GM06990 (cell line): ENCODE data around the gene AGBL4.

Experiments
- DNase-seq: peaks from one replicate; pipeline ENCODE4 v3.0.0-alpha.2; 2011; ENCODE audit not compliant: insufficient read length; ENCODE audit errors: extremely low read depth
- H3K27me3 ChIP-seq: replicated peaks from 2 replicates; pipeline ENCODE4 v1.6.0; 2011; ENCODE audit warnings: low read length; ENCODE audit not compliant: control insufficient read depth, insufficient read depth
- H3K36me3 ChIP-seq: 2 replicates; pipeline ENCODE4 v1.5.1; 2011; ENCODE audit warnings: low read length; ENCODE audit not compliant: control insufficient read depth, insufficient read depth
- H3K4me3 ChIP-seq: replicated peaks from 2 replicates; pipeline ENCODE4 v1.5.1; 2011; ENCODE audit warnings: low read depth, mild to moderate bottlenecking, control low read depth, low read length
- CTCF ChIP-seq: IDR thresholded peaks from 2 replicates; pipeline ENCODE4 v1.5.1; 2011; ENCODE audit warnings: low read length, control low read depth, mild to moderate bottlenecking, inconsistent platforms; ENCODE audit not compliant: insufficient read depth, poor library complexity, severe bottlenecking

AGBL4 gene

GRCh38 chr1:48581270-48581669 lies 1442.5 kb downstream of the AGBL4 start:
- TF ChIP-seq CTCF, result no peak
- no peak for DNase-seq
- Histone ChIP-seq H3K27me3 (no peaks in the 10 kb centered on the region; the same call in 1 of the 2 replicates), H3K36me3 (no peaks in the 10 kb centered on the region), H3K4me3 (no peak overlapping the region)

- DNase-seq, result no peak
- Histone ChIP-seq H3K27me3 (no peaks in the 10 kb centered on the region; the same call in 1 of the 2 replicates), H3K36me3 (no peaks in the 10 kb centered on the region), H3K4me3 (no peak overlapping the region)
- TF ChIP-seq CTCF, result no peak
Observed at GRCh38 chr1:48576565-48576964, 1447.2 kb downstream of the AGBL4 start.

GRCh38 chr1:48572646-48573258 lies 1451.0 kb downstream of the AGBL4 start:
- H3K36me3 ChIP-seq, result no peaks in the 10 kb centered on the region
- H3K4me3 ChIP-seq, result no peak overlapping the region

GRCh38 chr1:48572134-48572533 lies 1451.6 kb downstream of the AGBL4 start:
- Histone ChIP-seq H3K27me3 (peaks cover 2% of the 10 kb centered on the region), H3K4me3 (no peak overlapping the region), H3K36me3 (no peaks in the 10 kb centered on the region)
- DNase-seq, result no peak
- no peak for TF ChIP-seq CTCF

More at GRCh38 chr1:48572646-48573258, 1451.0 kb downstream of the AGBL4 start:
- peak; percentile 75 for TF ChIP-seq CTCF
- H3K27me3 ChIP-seq, result peaks cover 2% of the 10 kb centered on the region
- peak; percentile 3 for DNase-seq

DNA sequence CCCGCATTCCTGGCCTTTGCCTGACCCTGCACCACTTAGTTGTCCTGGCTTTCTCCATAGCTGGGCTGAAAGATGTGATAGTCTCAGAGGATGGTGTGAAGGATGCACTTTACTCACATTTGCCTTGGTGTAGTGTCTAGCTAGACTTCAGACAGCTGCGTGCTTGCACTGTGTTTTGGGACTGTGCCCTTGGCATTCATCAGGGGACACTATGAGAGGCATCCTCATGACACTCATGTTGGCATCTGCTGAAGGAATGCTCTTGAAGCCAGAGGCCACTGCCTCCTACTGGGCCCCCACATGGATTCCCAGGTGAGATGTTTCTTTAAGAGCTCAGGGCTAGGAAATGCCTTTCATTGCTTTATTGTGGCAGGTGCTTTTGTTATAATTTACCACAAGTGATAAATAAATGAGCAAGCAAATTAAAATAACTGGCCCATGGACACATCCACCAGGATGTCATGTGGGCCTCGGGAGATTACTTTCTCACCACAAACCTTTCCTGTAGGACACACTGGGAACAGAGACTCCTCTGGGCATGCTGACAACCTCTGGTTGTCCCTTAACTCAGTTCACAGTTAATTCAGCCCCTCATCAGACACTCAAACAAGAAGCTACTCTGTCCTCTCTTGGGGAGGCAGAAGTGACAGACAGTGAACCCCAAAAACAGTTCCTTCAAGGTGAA lies 1452.3 kb downstream of the AGBL4 start:
- DNase-seq, result no peak
- H3K4me3 ChIP-seq, result no peak overlapping the region
- TF ChIP-seq CTCF, result no peak
- no peaks in the 10 kb centered on the region for H3K36me3 ChIP-seq
- H3K27me3 ChIP-seq, result peaks cover 2% of the 10 kb centered on the region
